Islet of Langerhans (tissue), 1 donor: ENCODE data around the gene MAGEB1.
A peak's percentile ranks its signal among the peaks of the same experiment; 100 is the strongest.

ENCODE experiments used
- FAIRE-seq: peaks from one replicate; lab custom pipeline; 2011; peaks lifted over from hg19 to GRCh38; lab: Jason Lieb, UNC

MAGEB1 gene

GRCh38 chrX:30246769-30247489 lies at the start of gene MAGEB1:
MAGEB1 (plus strand) TSS chrX:30247146; CDS start chrX:30250494, 3,348 bp downstream.
- FAIRE-seq: no peak

GRCh38 chrX:30212172-30212571 lies 34.8 kb upstream of the MAGEB1 start:
- FAIRE-seq: no peak

- FAIRE-seq: no peak
These were observed 31.5 kb upstream of the MAGEB1 start, which contains the start of gene MAGEB2 for GRCh38 chrX:30215357-30215843. MAGEB2 (plus strand) TSS chrX:30215563; CDS start chrX:30218581, 3,018 bp downstream.

GRCh38 chrX:30217465-30217864 lies 29.5 kb upstream of the MAGEB1 start:
- FAIRE-seq: no peak

- no peak for FAIRE-seq
These were observed 27.6 kb upstream of the MAGEB1 start for GRCh38 chrX:30219372-30219771.

GRCh38 chrX:30220661-30221060 lies 26.3 kb upstream of the MAGEB1 start:
- no peak for FAIRE-seq

GRCh38 chrX:30224536-30224935 lies 22.4 kb upstream of the MAGEB1 start:
- no peak for FAIRE-seq

- no peak for FAIRE-seq
These were observed 18.4 kb upstream of the MAGEB1 start for GRCh38 chrX:30228526-30228925.

GRCh38 chrX:30230395-30230794 lies 16.6 kb upstream of the MAGEB1 start, which contains the start of gene MAGEB3:
MAGEB3 (plus strand) TSS chrX:30230657; CDS start chrX:30235925, 5,268 bp downstream.
- FAIRE-seq: no peak

GRCh38 chrX:30241724-30242415 lies 5.1 kb upstream of the MAGEB1 start, which contains the start of gene MAGEB4:
MAGEB4 (plus strand) TSS chrX:30242000; CDS start chrX:30242136, 136 bp downstream.
- FAIRE-seq: no peak

GRCh38 chrX:30248854-30249253 lies 1.9 kb downstream of the MAGEB1 start:
- FAIRE-seq: no peak

GRCh38 chrX:30253257-30253656 lies 6.3 kb downstream of the MAGEB1 start:
- no peak for FAIRE-seq

- FAIRE-seq: no peak
These were observed 13.0 kb downstream of the MAGEB1 start for GRCh38 chrX:30259927-30260326.

- no peak for FAIRE-seq
These were observed 14.1 kb downstream of the MAGEB1 start for GRCh38 chrX:30261012-30261411.

- FAIRE-seq: peak; percentile 58
These were observed 15.8 kb downstream of the MAGEB1 start for GRCh38 chrX:30262763-30263162.

- no peak for FAIRE-seq
These were observed 23.7 kb downstream of the MAGEB1 start for GRCh38 chrX:30270639-30271038.

GRCh38 chrX:30275498-30275897 lies 28.6 kb downstream of the MAGEB1 start:
- FAIRE-seq: peak; percentile 99

- no peak for FAIRE-seq
These were observed 31.4 kb downstream of the MAGEB1 start for GRCh38 chrX:30278365-30278764.

GRCh38 chrX:30280428-30280827 lies 33.5 kb downstream of the MAGEB1 start:
- FAIRE-seq: no peak

- peak; percentile 76 for FAIRE-seq
These were observed 35.6 kb downstream of the MAGEB1 start for GRCh38 chrX:30282527-30282926.

GRCh38 chrX:30283456-30284200 lies 36.7 kb downstream of the MAGEB1 start:
- FAIRE-seq: peak; percentile 100
